ENCODE data around the gene C3AR1.
"Not testable (repeated sequence)": the region's sequence is repeated elsewhere in the genome, so short reads cannot be mapped to it uniquely, and the experiment has no call there.

C3AR1 gene

DNA sequence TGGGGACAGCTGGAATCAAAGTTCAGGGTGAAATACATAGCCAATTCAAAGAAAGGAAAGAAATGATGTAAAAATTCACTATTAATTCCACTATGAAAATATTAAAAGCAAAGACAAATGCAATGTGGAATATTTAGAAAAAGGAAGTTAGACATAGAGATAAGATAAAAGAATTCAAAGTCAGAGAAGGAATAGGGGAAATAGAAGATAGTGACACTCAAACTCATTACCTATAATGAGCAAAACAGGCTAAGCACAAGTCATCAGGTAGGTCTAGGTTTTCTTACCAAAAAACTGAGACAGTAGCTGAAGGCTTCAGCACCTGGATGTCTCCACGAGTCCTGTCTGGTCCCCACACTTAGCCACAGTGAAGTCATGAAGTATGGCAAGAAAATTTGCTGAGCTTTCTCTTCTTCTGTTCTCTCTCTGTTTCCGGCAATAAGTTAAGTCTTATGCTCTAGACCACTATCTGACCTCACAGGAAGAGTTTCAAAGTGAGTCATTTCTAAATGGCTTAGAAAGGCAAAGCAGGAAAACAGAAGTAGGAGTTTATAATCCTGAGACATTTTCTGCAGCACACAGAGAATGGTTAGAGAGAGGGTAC is at the start of gene C3AR1:
Gene C3AR1, minus strand, starts transcription at position 369 of the 604 bp plus-strand sequence. CDS start 6,174 bp downstream, outside the sequence.
- peak; percentile 43 for DNase-seq (ENCODE audit: low read depth)
- TF ChIP-seq, protein P1, sequence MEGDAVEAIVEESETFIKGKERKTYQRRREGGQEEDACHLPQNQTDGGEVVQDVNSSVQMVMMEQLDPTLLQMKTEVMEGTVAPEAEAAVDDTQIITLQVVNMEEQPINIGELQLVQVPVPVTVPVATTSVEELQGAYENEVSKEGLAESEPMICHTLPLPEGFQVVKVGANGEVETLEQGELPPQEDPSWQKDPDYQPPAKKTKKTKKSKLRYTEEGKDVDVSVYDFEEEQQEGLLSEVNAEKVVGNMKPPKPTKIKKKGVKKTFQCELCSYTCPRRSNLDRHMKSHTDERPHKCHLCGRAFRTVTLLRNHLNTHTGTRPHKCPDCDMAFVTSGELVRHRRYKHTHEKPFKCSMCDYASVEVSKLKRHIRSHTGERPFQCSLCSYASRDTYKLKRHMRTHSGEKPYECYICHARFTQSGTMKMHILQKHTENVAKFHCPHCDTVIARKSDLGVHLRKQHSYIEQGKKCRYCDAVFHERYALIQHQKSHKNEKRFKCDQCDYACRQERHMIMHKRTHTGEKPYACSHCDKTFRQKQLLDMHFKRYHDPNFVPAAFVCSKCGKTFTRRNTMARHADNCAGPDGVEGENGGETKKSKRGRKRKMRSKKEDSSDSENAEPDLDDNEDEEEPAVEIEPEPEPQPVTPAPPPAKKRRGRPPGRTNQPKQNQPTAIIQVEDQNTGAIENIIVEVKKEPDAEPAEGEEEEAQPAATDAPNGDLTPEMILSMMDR (IDR thresholded peaks at IDR 0.05; ENCODE audit: low read depth, low read length, missing control alignments) = no peak
- no peak within 1 kb of the TSS for H3K4me3 ChIP-seq (ENCODE audit: low read depth, low read length)
- in situ Hi-C loops (cut with HindIII; ENCODE audit: low sequenced_read_pairs) = no loop called here

- DNase-seq (ENCODE audit: low read depth); in situ Hi-C loops (cut with HindIII; ENCODE audit: low sequenced_read_pairs); H3K4me3 ChIP-seq (ENCODE audit: low read depth, low read length): not testable (repeated sequence)
Observed at GRCh38 chr12:8113117-8113516, 47.0 kb upstream of the C3AR1 start.

GRCh38 chr12:8108808-8109398 is 42.7 kb upstream of the C3AR1 start:
- DNase-seq (ENCODE audit: low read depth) = peak; percentile 70
- no peak overlapping the region for H3K4me3 ChIP-seq (ENCODE audit: low read depth, low read length)
- TF ChIP-seq, protein P1 (IDR thresholded peaks at IDR 0.05; ENCODE audit: low read depth, low read length, missing control alignments) = peak; percentile 97
- in situ Hi-C loops (cut with HindIII; ENCODE audit: low sequenced_read_pairs) = no loop called here

- no peak for DNase-seq (ENCODE audit: low read depth)
- H3K4me3 ChIP-seq (ENCODE audit: low read depth, low read length) = no peak overlapping the region
- TF ChIP-seq, protein P1 (IDR thresholded peaks at IDR 0.05; ENCODE audit: low read depth, low read length, missing control alignments) = no peak
- in situ Hi-C loops (cut with HindIII; ENCODE audit: low sequenced_read_pairs) = loop anchor here (25.0 kb wide), 1 partner anchor 88 kb away; no protein-coding TSS in a partner anchor
Observed at GRCh38 chr12:8099235-8099634, 33.1 kb upstream of the C3AR1 start.

DNA sequence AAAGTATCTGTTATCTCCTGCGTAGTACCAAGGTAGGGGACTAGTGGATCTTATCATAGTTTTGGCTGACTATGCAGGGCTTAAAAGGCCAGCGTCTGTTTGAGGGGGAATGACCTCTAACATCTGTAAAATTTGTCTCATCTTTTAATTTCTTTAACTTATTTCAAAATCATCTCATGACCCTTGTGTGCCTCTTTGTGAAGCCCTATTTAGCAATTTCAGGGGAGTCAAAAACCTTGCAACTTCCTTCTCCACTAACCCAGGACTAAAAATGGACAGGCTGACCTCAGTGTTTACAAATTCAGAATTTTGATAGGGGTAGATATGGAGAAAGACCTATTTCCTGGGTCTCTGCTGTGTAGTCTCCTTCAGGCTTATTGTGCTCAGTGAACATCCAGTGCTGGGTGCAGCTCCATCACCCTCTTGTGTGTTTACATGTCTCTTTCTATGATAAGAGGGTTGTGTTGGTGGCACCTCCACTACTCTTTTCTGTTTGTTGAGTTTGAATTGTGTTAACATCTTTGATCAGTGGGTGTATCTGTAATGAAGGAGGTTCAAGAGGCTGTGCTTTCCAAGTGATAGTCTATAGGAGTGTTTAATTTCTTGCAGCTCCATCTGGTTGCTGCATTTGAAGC is 30.2 kb upstream of the C3AR1 start:
- in situ Hi-C loops (cut with HindIII; ENCODE audit: low sequenced_read_pairs) = loop anchor here (25.0 kb wide), 1 partner anchor 91 kb away; no protein-coding TSS in a partner anchor
- TF ChIP-seq, protein P1 (IDR thresholded peaks at IDR 0.05; ENCODE audit: low read depth, low read length, missing control alignments) = no peak
- DNase-seq (ENCODE audit: low read depth) = no peak
- no peak overlapping the region for H3K4me3 ChIP-seq (ENCODE audit: low read depth, low read length)

GRCh38 chr12:8093291-8093690 is 27.1 kb upstream of the C3AR1 start:
- TF ChIP-seq, protein P1 (IDR thresholded peaks at IDR 0.05; ENCODE audit: low read depth, low read length, missing control alignments) = no peak
- no peak overlapping the region for H3K4me3 ChIP-seq (ENCODE audit: low read depth, low read length)
- DNase-seq (ENCODE audit: low read depth) = no peak
- in situ Hi-C loops (cut with HindIII; ENCODE audit: low sequenced_read_pairs) = loop anchor here (25.0 kb wide), 1 partner anchor 94 kb away; no protein-coding TSS in a partner anchor

GRCh38 chr12:8089716-8090115 is 23.6 kb upstream of the C3AR1 start:
- TF ChIP-seq, protein P1 (IDR thresholded peaks at IDR 0.05; ENCODE audit: low read depth, low read length, missing control alignments) = no peak
- in situ Hi-C loops (cut with HindIII; ENCODE audit: low sequenced_read_pairs) = loop anchor here (25.0 kb wide), 1 partner anchor 98 kb away; no protein-coding TSS in a partner anchor
- H3K4me3 ChIP-seq (ENCODE audit: low read depth, low read length) = no peak overlapping the region
- no peak for DNase-seq (ENCODE audit: low read depth)

- DNase-seq (ENCODE audit: low read depth); H3K4me3 ChIP-seq (ENCODE audit: low read depth, low read length): not testable (repeated sequence)
- in situ Hi-C loops (cut with HindIII; ENCODE audit: low sequenced_read_pairs) = loop anchor here (25.0 kb wide), 1 partner anchor 98 kb away; no protein-coding TSS in a partner anchor
Observed at GRCh38 chr12:8089277-8089676, 23.1 kb upstream of the C3AR1 start.

All from astrocyte of the cerebellum (primary cell).